Activated T-helper 1 cell treated with Interleukin-2 at 50 U/mL for 16 hours (primary cell): ENCODE results near the gene ZNF502.
"Not testable (repeated sequence)": the region's sequence is repeated elsewhere in the genome, so short reads cannot be mapped to it uniquely, and the experiment has no call there.

Experiments
- DNase-seq: peaks from one replicate; pipeline ENCODE4 v3.0.0-alpha.2; 2020; ENCODE audit warnings: low read depth

Gene ZNF502

GRCh38 chr3:44712455-44713075, at the start of gene ZNF502:
Gene ZNF502 (plus strand): TSS chr3:44712660. CDS start chr3:44720262, 7,602 bp downstream.
- peak; percentile 24 for DNase-seq

- DNase-seq, result no peak
Observed at GRCh38 chr3:44665173-44665572, 47.3 kb upstream of the ZNF502 start.

- no peak for DNase-seq
Observed at GRCh38 chr3:44666346-44666745, 46.1 kb upstream of the ZNF502 start.

GRCh38 chr3:44669760-44670159, 42.7 kb upstream of the ZNF502 start:
- DNase-seq, result no peak

GRCh38 chr3:44673466-44673865, 39.0 kb upstream of the ZNF502 start:
- not testable (repeated sequence) for DNase-seq

- no peak for DNase-seq
Observed at GRCh38 chr3:44674211-44674610, 38.2 kb upstream of the ZNF502 start.

- DNase-seq, result no peak
Observed at GRCh38 chr3:44678480-44679116, 33.9 kb upstream of the ZNF502 start.

- no peak for DNase-seq
Observed at GRCh38 chr3:44680921-44681455, 31.5 kb upstream of the ZNF502 start.

GRCh38 chr3:44682182-44682896, 30.1 kb upstream of the ZNF502 start:
- DNase-seq, result no peak

- DNase-seq, result peak; percentile 36
Observed at GRCh38 chr3:44685128-44685800, 27.2 kb upstream of the ZNF502 start.

- no peak for DNase-seq
Observed at GRCh38 chr3:44687898-44688297, 24.6 kb upstream of the ZNF502 start.

GRCh38 chr3:44721231-44722102, 9.0 kb downstream of the ZNF502 start:
- DNase-seq, result no peak

GRCh38 chr3:44722103-44722401, 9.6 kb downstream of the ZNF502 start:
- no peak for DNase-seq

- DNase-seq, result peak; percentile 74
Observed at GRCh38 chr3:44729384-44729910, 17.0 kb downstream of the ZNF502 start, which contains the start of gene ZNF501. Gene ZNF501 (plus strand): TSS chr3:44729635. CDS start chr3:44734422, 4,787 bp downstream.

- DNase-seq, result no peak
Observed at GRCh38 chr3:44734646-44735168, 22.2 kb downstream of the ZNF502 start.

GRCh38 chr3:44761101-44761423, 48.6 kb downstream of the ZNF502 start:
- DNase-seq, result no peak

GRCh38 chr3:44761424-44762169, 49.1 kb downstream of the ZNF502 start, which contains the start of the genes KIAA1143 and KIF15:
Gene KIAA1143 (minus strand): TSS chr3:44761619. CDS start chr3:44761602, 17 bp downstream.
Gene KIF15 (plus strand): TSS chr3:44761794. CDS start chr3:44761866, 72 bp downstream.
- DNase-seq, result peak; percentile 90

GRCh38 chr3:44762170-44762677, 49.8 kb downstream of the ZNF502 start:
- no peak for DNase-seq

- no peak for DNase-seq
Observed at GRCh38 chr3:44762690-44763089, 50.2 kb downstream of the ZNF502 start.

GRCh38 chr3:44764248-44764647, 51.8 kb downstream of the ZNF502 start:
- no peak for DNase-seq
